ENCODE measurements around the gene CELA2B. TPM values are rescaled to one million over a fixed set of nuclear protein-coding genes. Genes with fewer than 3 reads are reported as not detected.
"Not testable (repeated sequence)": the region's sequence is repeated elsewhere in the genome, so short reads cannot be mapped to it uniquely, and the experiment has no call there.

CELA2B gene
- total RNA-seq: not detected
- not detected for polyA plus RNA-seq
- long read RNA-seq, donor 1, partial matches to known transcripts: 0 of 1 reads
- long read RNA-seq, donor 1, other reads (novel, unspliced or antisense): 1 of 1 reads
- long read RNA-seq, donor 2: 0 reads
- long read RNA-seq, donor 3: 0 reads

DNA sequence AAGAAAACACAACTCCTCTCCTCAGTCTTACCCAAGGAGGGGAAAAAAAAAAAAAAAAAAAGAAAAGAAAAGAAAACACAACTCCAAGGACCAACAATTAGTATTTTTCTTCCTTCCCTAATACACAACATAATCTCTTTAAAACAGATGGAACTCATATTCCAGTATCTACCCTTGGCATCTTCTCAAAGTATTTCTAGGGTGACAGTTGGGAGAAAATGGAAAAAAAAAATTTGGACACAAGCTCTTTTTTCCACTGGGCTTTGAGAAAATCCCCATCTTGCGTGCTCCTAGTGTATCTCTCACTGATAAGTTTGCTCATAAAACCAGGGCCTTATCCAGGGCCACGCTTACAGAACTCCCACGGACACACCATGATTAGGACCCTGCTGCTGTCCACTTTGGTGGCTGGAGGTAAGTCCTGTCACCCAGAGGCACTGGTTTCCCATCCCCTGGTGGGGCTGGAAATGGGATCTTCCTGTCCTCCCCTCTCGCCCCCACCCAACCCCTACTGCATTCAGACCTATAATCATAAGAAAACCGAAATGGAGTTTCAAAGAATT lies at the start of gene CELA2B:
Gene CELA2B (plus strand): TSS at position 353 of the 563 bp plus-strand sequence. CDS start 22 bp downstream, at position 375.
- H3K36me3 ChIP-seq: no peaks in the 10 kb centered on the region
- no peaks in the 10 kb centered on the region for H3K27me3 ChIP-seq
- TF ChIP-seq POLR2A (IDR thresholded peaks at IDR 0.05): no peak
- TF ChIP-seq, protein P1, sequence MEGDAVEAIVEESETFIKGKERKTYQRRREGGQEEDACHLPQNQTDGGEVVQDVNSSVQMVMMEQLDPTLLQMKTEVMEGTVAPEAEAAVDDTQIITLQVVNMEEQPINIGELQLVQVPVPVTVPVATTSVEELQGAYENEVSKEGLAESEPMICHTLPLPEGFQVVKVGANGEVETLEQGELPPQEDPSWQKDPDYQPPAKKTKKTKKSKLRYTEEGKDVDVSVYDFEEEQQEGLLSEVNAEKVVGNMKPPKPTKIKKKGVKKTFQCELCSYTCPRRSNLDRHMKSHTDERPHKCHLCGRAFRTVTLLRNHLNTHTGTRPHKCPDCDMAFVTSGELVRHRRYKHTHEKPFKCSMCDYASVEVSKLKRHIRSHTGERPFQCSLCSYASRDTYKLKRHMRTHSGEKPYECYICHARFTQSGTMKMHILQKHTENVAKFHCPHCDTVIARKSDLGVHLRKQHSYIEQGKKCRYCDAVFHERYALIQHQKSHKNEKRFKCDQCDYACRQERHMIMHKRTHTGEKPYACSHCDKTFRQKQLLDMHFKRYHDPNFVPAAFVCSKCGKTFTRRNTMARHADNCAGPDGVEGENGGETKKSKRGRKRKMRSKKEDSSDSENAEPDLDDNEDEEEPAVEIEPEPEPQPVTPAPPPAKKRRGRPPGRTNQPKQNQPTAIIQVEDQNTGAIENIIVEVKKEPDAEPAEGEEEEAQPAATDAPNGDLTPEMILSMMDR (IDR thresholded peaks at IDR 0.05): no peak
- 72 to 77% (median 76%) methylated on average over 5 of the region's 5 CpGs for WGBS, 4 donors
- H3K4me3 ChIP-seq: no peak within 1 kb of the TSS
- H3K9me3 ChIP-seq: no peaks in the 10 kb centered on the region
- intact Hi-C loops (cut with DNase I): no loop called here
- H3K4me1 ChIP-seq: no peaks in the 10 kb centered on the region
- ATAC-seq: no peak
- no peak for DNase-seq
- H3K27ac ChIP-seq: no peak within 1 kb of the TSS

GRCh38 chr1:15426492-15427279 lies 49.2 kb upstream of the CELA2B start:
- peaks cover 0 to 69% (median 7%) of the 10 kb centered on the region in 9 donors for H3K36me3 ChIP-seq
- WGBS, 4 donors: 60 to 75% (median 62%) methylated on average over 12 to 30 of the region's 30 CpGs
- TF ChIP-seq, protein P1 (IDR thresholded peaks at IDR 0.05): peak in 3 of 12 donors; percentile 21 to 37 (median 30)
- TF ChIP-seq POLR2A (IDR thresholded peaks at IDR 0.05): no peak
- DNase-seq: no peak
- ATAC-seq: peak; percentile 14 to 55 (median 50)
- H3K27ac ChIP-seq: peak overlapping the region in 3 of 12 donors; percentile 29 to 66 (median 41)
- peaks cover 0 to 30% (median 12%) of the 10 kb centered on the region in 12 donors for H3K4me1 ChIP-seq
- H3K9me3 ChIP-seq: no peaks in the 10 kb centered on the region
- no peak overlapping the region for H3K4me3 ChIP-seq
- intact Hi-C loops (cut with DNase I): loop anchor here in 3 of 10 donors (1.0 to 10.0 kb wide), 4 partner anchors 98 to 282 kb away; partner anchors contain the start of gene TMEM51 (in 2 of the 3)
- H3K27me3 ChIP-seq: no peaks in the 10 kb centered on the region

GRCh38 chr1:15427280-15427666 lies 48.6 kb upstream of the CELA2B start:
- WGBS, 4 donors: 48 to 62% (median 57%) methylated on average over 5 to 6 of the region's 6 CpGs
- peaks cover 0 to 69% (median 7%) of the 10 kb centered on the region in 9 donors for H3K36me3 ChIP-seq

DNA sequence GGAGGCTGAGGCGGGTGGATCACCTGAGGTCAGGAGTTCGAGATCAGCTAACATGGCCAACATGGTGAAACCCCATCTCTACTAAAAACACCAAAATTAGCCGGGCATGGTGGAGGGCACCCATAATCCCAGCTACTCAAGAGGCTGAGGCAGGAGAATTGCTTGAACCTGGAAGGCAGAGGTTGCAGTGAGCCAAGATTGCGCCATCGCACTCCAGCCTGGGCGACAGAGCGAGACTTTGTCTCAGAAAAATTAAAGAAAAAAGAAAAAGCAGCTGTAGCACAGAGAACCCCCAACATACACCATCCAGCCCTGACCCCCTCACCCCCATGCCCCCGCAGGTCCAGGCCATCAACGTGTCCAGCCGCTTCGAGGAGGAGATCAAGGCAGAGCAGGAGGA lies 47.7 kb upstream of the CELA2B start:
- not testable (repeated sequence) for H3K4me3 ChIP-seq, H3K9me3 ChIP-seq, ATAC-seq, DNase-seq, H3K27ac ChIP-seq, H3K27me3 ChIP-seq
- intact Hi-C loops (cut with DNase I): loop anchor here in 3 of 10 donors (5.0 to 10.0 kb wide), 3 partner anchors 273 to 283 kb away; partner anchors contain the start of gene TMEM51 (in 2 of the 3)
- H3K36me3 ChIP-seq: peaks cover 0 to 68% (median 7%) of the 10 kb centered on the region in 9 donors
- 96 to 98% (median 97%) methylated on average over 11 of the region's 11 CpGs for WGBS, 4 donors
- peaks cover 0 to 33% (median 11%) of the 10 kb centered on the region in 12 donors for H3K4me1 ChIP-seq

More at GRCh38 chr1:15427280-15427666, 48.6 kb upstream of the CELA2B start:
- Histone ChIP-seq H3K27me3 (no peaks in the 10 kb centered on the region), H3K4me1 (peaks cover 0 to 31% (median 11%) of the 10 kb centered on the region in 12 donors), H3K27ac (peak overlapping the region in 3 of 12 donors; percentile 29 to 66 (median 41)), H3K9me3 (no peaks in the 10 kb centered on the region), H3K4me3 (no peak overlapping the region)
- intact Hi-C loops (cut with DNase I): loop anchor here in 3 of 10 donors (1.0 to 10.0 kb wide), 4 partner anchors 99 to 282 kb away; partner anchors contain the start of gene TMEM51 (in 2 of the 3)
- DNase-seq (no peak), ATAC-seq (peak in 3 of 4 donors; percentile 5 to 44 (median 37))
- TF ChIP-seq, protein P1 (IDR thresholded peaks at IDR 0.05): no peak
- no peak for TF ChIP-seq POLR2A (IDR thresholded peaks at IDR 0.05)

All from heart left ventricle (tissue), 16 donors.